Tibial nerve (tissue), 4 donors: ENCODE results near the gene FGF14.

ENCODE experiments used
- EP300 ChIP-seq, 2 donors: sonication (generic); formaldehyde crosslinking; IDR thresholded peaks; one replicate each; pipeline ENCODE4 v1.6.1; 2017; ENCODE audit warnings: antibody characterized with exemption in 2 of 2, mild to moderate bottlenecking in 1 of 2
- POLR2A ChIP-seq, 2 donors: fragments of 450-650 bp; IDR thresholded peaks; one replicate each; pipeline ENCODE4 v1.6.1; 2017; ENCODE audit warnings: antibody characterized with exemption in 2 of 2, mild to moderate bottlenecking in 2 of 2, moderate library complexity in 2 of 2
- TF ChIP-seq, protein P1 (sequence below), 5 experiments: fragments of 200-600 bp in 3 of 5; fragments of 450-650 bp in 2 of 5; sonication (generic) in 3 of 5; IDR thresholded peaks; one replicate each; pipeline ENCODE4 v1.5.1; 2016 to 2019; ENCODE audit warnings: antibody characterized with exemption in 5 of 5, mild to moderate bottlenecking in 3 of 5, moderate library complexity in 2 of 5

DNA sequence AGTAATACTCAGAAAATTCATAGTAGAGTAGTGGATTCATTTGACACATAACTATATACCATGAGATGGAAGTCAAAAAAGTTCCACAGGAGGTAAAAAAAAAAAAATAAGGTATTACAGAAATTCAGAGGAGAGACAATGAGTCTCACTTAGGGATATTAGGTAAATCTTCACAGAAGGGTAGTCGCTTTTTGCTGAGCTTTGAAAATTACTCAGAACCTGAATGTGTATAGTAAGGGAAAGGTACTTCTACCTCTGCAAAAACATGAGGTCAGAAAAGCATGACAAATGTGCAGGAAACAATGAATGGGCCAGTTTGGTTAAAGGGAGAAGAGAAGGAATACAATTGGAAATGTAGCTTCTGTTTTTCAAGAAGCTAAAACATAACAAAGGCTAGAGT, 698.8 kb downstream of the FGF14 start:
- TF ChIP-seq, protein P1, sequence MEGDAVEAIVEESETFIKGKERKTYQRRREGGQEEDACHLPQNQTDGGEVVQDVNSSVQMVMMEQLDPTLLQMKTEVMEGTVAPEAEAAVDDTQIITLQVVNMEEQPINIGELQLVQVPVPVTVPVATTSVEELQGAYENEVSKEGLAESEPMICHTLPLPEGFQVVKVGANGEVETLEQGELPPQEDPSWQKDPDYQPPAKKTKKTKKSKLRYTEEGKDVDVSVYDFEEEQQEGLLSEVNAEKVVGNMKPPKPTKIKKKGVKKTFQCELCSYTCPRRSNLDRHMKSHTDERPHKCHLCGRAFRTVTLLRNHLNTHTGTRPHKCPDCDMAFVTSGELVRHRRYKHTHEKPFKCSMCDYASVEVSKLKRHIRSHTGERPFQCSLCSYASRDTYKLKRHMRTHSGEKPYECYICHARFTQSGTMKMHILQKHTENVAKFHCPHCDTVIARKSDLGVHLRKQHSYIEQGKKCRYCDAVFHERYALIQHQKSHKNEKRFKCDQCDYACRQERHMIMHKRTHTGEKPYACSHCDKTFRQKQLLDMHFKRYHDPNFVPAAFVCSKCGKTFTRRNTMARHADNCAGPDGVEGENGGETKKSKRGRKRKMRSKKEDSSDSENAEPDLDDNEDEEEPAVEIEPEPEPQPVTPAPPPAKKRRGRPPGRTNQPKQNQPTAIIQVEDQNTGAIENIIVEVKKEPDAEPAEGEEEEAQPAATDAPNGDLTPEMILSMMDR (IDR thresholded peaks at IDR 0.05): no peak
- TF ChIP-seq POLR2A (IDR thresholded peaks at IDR 0.05): no peak
- TF ChIP-seq EP300 (IDR thresholded peaks at IDR 0.05): no peak
